Mesendoderm (in vitro differentiated cells): ENCODE data around the gene RANBP3.

Experiments used
- DNase-seq: peaks from one replicate; pipeline ENCODE4 v3.0.0; 2013
- H2AK5ac ChIP-seq: 2 replicates; pipeline ENCODE4 v1.6.1; 2013; ENCODE audit warnings: low read length, inconsistent platforms
- H2BK120ac ChIP-seq: 2 replicates; pipeline ENCODE4 v1.6.1; 2013; ENCODE audit warnings: low read depth, mild to moderate bottlenecking, low read length, moderate library complexity, mixed read lengths
- H2BK15ac ChIP-seq: replicated peaks from 2 replicates; pipeline ENCODE4 v1.6.1; 2013; ENCODE audit warnings: low read depth, mild to moderate bottlenecking, moderate library complexity
- H2BK5ac ChIP-seq: 2 replicates; pipeline ENCODE4 v1.6.1; 2013; ENCODE audit warnings: low read length, inconsistent platforms
- H3K18ac ChIP-seq: 2 replicates; pipeline ENCODE4 v1.6.1; 2013; ENCODE audit warnings: mild to moderate bottlenecking, low read length, mixed read lengths
- H3K23ac ChIP-seq: one replicate; pipeline ENCODE4 v1.6.1; 2013; ENCODE audit warnings: low read length
- H3K27ac ChIP-seq: 2 replicates; pipeline ENCODE4 v1.5.1; 2013; ENCODE audit warnings: low read depth, mild to moderate bottlenecking, inconsistent platforms, low read length, moderate library complexity
- H3K27me3 ChIP-seq: 2 replicates; pipeline ENCODE4 v1.6.1; 2013; ENCODE audit warnings: low read length, control low read depth, mild to moderate bottlenecking, inconsistent platforms; ENCODE audit not compliant: insufficient read depth, poor library complexity
- H3K36me3 ChIP-seq: 2 replicates; pipeline ENCODE4 v1.6.1; 2013; ENCODE audit warnings: low read length, inconsistent platforms; ENCODE audit not compliant: control insufficient read depth, insufficient read depth
- H3K4ac ChIP-seq: one replicate; pipeline ENCODE4 v1.6.1; 2013; ENCODE audit warnings: low read depth, mild to moderate bottlenecking, low read length, moderate library complexity
- H3K4me1 ChIP-seq: 2 replicates; pipeline ENCODE4 v1.6.1; 2013; ENCODE audit warnings: low read depth, low read length, inconsistent platforms; ENCODE audit not compliant: control insufficient read depth
- H3K4me2 ChIP-seq: 2 replicates; pipeline ENCODE4 v1.6.1; 2013; ENCODE audit warnings: low read length
- H3K4me3 ChIP-seq: 2 replicates; pipeline ENCODE4 v1.5.1; 2013; ENCODE audit warnings: mild to moderate bottlenecking, low read length
- H3K56ac ChIP-seq: one replicate; pipeline ENCODE4 v1.6.1; 2013; ENCODE audit warnings: low read length
- H3K79me1 ChIP-seq: 2 replicates; pipeline ENCODE4 v1.6.1; 2013; ENCODE audit warnings: low read length, inconsistent platforms
- H3K79me2 ChIP-seq: 2 replicates; pipeline ENCODE4 v1.6.1; 2013; ENCODE audit warnings: mild to moderate bottlenecking, low read length; ENCODE audit not compliant: control insufficient read depth, insufficient read depth
- H3K9ac ChIP-seq: 2 replicates; pipeline ENCODE4 v1.6.1; 2013; ENCODE audit warnings: low read length, inconsistent platforms
- H4K5ac ChIP-seq: one replicate; pipeline ENCODE4 v1.6.1; 2013; ENCODE audit warnings: low read length
- H4K8ac ChIP-seq: one replicate; pipeline ENCODE4 v1.6.1; 2013; ENCODE audit warnings: low read depth, mild to moderate bottlenecking, control low read depth, low read length, moderate library complexity
- WGBS: extraction: QIAGEN DNeasy Blood & Tissue Kit; methylation state at CpG from one replicate; pipeline ENCODE4 v1.1.7; 2013; ENCODE audit warnings: low lambda C conversion rate, missing lambda C conversion rate; ENCODE audit not compliant: insufficient coverage; ENCODE audit errors: extremely low coverage; 5-methylcytosine and 5-hydroxymethylcytosine counted together

Gene RANBP3

GRCh38 chr19:6003976-6004375 is 26.0 kb upstream of the RANBP3 start:
- no peak for DNase-seq
- Histone ChIP-seq H3K4me3 (no peak overlapping the region), H3K56ac (no peak overlapping the region), H2BK5ac (no peak overlapping the region), H3K27ac (no peak overlapping the region), H4K8ac (no peak overlapping the region), H3K4me1 (no peaks in the 10 kb centered on the region), H3K79me1 (no peaks in the 10 kb centered on the region), H2AK5ac (no peak overlapping the region), H3K79me2 (no peaks in the 10 kb centered on the region), H3K9ac (no peak overlapping the region), H3K36me3 (no peaks in the 10 kb centered on the region), H3K18ac (no peak overlapping the region), H3K4me2 (no peak overlapping the region), H3K4ac (no peak overlapping the region), H3K27me3 (no peaks in the 10 kb centered on the region), H4K5ac (no peak overlapping the region), H3K23ac (no peak overlapping the region), H2BK120ac (no peak overlapping the region), H2BK15ac (no peak overlapping the region)
- WGBS: no CpG with 5 or more reads among the region's 10 CpGs

- no peaks in the 10 kb centered on the region for H3K4me1 ChIP-seq
- no peak overlapping the region for H4K5ac ChIP-seq
- H2BK5ac ChIP-seq: no peak overlapping the region
- H3K4me2 ChIP-seq: no peak overlapping the region
- no peaks in the 10 kb centered on the region for H3K27me3 ChIP-seq
- H3K27ac ChIP-seq: no peak overlapping the region
- H3K23ac ChIP-seq: no peak overlapping the region
- H2BK15ac ChIP-seq: no peak overlapping the region
- H3K36me3 ChIP-seq: no peaks in the 10 kb centered on the region
- no peak overlapping the region for H3K9ac ChIP-seq
- no peak overlapping the region for H2BK120ac ChIP-seq
- no CpG with 5 or more reads among the region's 26 CpGs for WGBS
- no peak overlapping the region for H3K18ac ChIP-seq
- no peak overlapping the region for H3K4me3 ChIP-seq
- H2AK5ac ChIP-seq: no peak overlapping the region
- H3K4ac ChIP-seq: no peak overlapping the region
- no peaks in the 10 kb centered on the region for H3K79me1 ChIP-seq
- H4K8ac ChIP-seq: no peak overlapping the region
- H3K79me2 ChIP-seq: no peaks in the 10 kb centered on the region
- no peak for DNase-seq
- H3K56ac ChIP-seq: no peak overlapping the region
These were observed 24.7 kb upstream of the RANBP3 start for GRCh38 chr19:6002591-6002990.

GRCh38 chr19:6000228-6000847 is 22.4 kb upstream of the RANBP3 start:
- Histone ChIP-seq H2BK120ac (no peak overlapping the region), H3K27ac (no peak overlapping the region), H4K8ac (no peak overlapping the region), H3K79me2 (no peaks in the 10 kb centered on the region), H3K23ac (no peak overlapping the region), H3K4ac (no peak overlapping the region), H3K9ac (no peak overlapping the region), H3K79me1 (no peaks in the 10 kb centered on the region), H3K4me3 (no peak overlapping the region), H3K4me2 (no peak overlapping the region), H2BK15ac (no peak overlapping the region), H2AK5ac (no peak overlapping the region), H2BK5ac (no peak overlapping the region), H3K56ac (no peak overlapping the region), H3K18ac (no peak overlapping the region), H3K36me3 (no peaks in the 10 kb centered on the region), H3K27me3 (no peaks in the 10 kb centered on the region), H4K5ac (no peak overlapping the region), H3K4me1 (no peaks in the 10 kb centered on the region)
- DNase-seq: no peak
- WGBS: no CpG with 5 or more reads among the region's 7 CpGs

- Histone ChIP-seq H3K4ac (no peak overlapping the region), H2BK5ac (no peak overlapping the region), H3K4me3 (no peak overlapping the region), H3K9ac (no peak overlapping the region), H2BK15ac (no peak overlapping the region), H4K8ac (no peak overlapping the region), H4K5ac (no peak overlapping the region), H3K23ac (no peak overlapping the region), H3K79me2 (no peaks in the 10 kb centered on the region), H3K56ac (no peak overlapping the region), H3K4me1 (no peaks in the 10 kb centered on the region), H3K36me3 (no peaks in the 10 kb centered on the region), H3K27ac (no peak overlapping the region), H3K27me3 (no peaks in the 10 kb centered on the region), H3K18ac (no peak overlapping the region), H2AK5ac (no peak overlapping the region), H3K79me1 (no peaks in the 10 kb centered on the region), H2BK120ac (no peak overlapping the region), H3K4me2 (no peak overlapping the region)
- DNase-seq: no peak
- WGBS: no CpG with 5 or more reads among the region's 6 CpGs
These were observed 21.8 kb upstream of the RANBP3 start for GRCh38 chr19:5999693-6000092.

- Histone ChIP-seq H3K79me1 (no peaks in the 10 kb centered on the region), H2BK5ac (no peak overlapping the region), H3K4me2 (no peak overlapping the region), H3K79me2 (no peaks in the 10 kb centered on the region), H3K23ac (no peak overlapping the region), H3K18ac (no peak overlapping the region), H3K4me1 (no peaks in the 10 kb centered on the region), H3K56ac (no peak overlapping the region), H3K4me3 (no peak overlapping the region), H3K9ac (no peak overlapping the region), H3K4ac (no peak overlapping the region), H2BK120ac (no peak overlapping the region), H2BK15ac (no peak overlapping the region), H3K36me3 (no peaks in the 10 kb centered on the region), H4K5ac (no peak overlapping the region), H2AK5ac (no peak overlapping the region), H4K8ac (no peak overlapping the region), H3K27ac (no peak overlapping the region), H3K27me3 (no peaks in the 10 kb centered on the region)
- peak; percentile 41 for DNase-seq
- WGBS: no CpG with 5 or more reads among the region's 17 CpGs
These were observed 19.4 kb upstream of the RANBP3 start for GRCh38 chr19:5997371-5997770.

GRCh38 chr19:5996623-5997320 is 18.8 kb upstream of the RANBP3 start:
- H3K36me3 ChIP-seq: no peaks in the 10 kb centered on the region
- no peak overlapping the region for H3K4me3 ChIP-seq
- WGBS: no CpG with 5 or more reads among the region's 37 CpGs

More at GRCh38 chr19:5996623-5997320, 18.8 kb upstream of the RANBP3 start:
- no peak overlapping the region for H3K18ac ChIP-seq
- no peak overlapping the region for H3K4ac ChIP-seq
- H2AK5ac ChIP-seq: no peak overlapping the region
- H3K79me1 ChIP-seq: no peaks in the 10 kb centered on the region
- H3K4me1 ChIP-seq: no peaks in the 10 kb centered on the region
- no peak overlapping the region for H2BK15ac ChIP-seq
- H4K8ac ChIP-seq: no peak overlapping the region
- no peak for DNase-seq
- no peak overlapping the region for H3K27ac ChIP-seq
- no peaks in the 10 kb centered on the region for H3K79me2 ChIP-seq
- no peak overlapping the region for H3K23ac ChIP-seq
- H3K4me2 ChIP-seq: no peak overlapping the region
- H3K9ac ChIP-seq: no peak overlapping the region
- H3K27me3 ChIP-seq: no peaks in the 10 kb centered on the region
- H2BK120ac ChIP-seq: no peak overlapping the region
- H4K5ac ChIP-seq: no peak overlapping the region
- no peak overlapping the region for H2BK5ac ChIP-seq
- H3K56ac ChIP-seq: no peak overlapping the region
